Measurements from ENCODE around the gene DAPK1.

- TF ChIP-seq CTCF (IDR thresholded peaks at IDR 0.05; ENCODE audit: low read length) (no peak), EZH2 (IDR thresholded peaks at IDR 0.05; ENCODE audit: borderline replicate concordance, low read length) (no peak)
Observed at GRCh38 chr9:87658511-87658910, 160.8 kb downstream of the DAPK1 start.

Data from OCI-LY1 (cell line).